ENCODE measurements around the gene SLC25A10.
A peak's percentile ranks its signal among the peaks of the same experiment; 100 is the strongest.

- TF ChIP-seq POLR2A (IDR thresholded peaks at IDR 0.05), result no peak
- TF ChIP-seq, protein P1, sequence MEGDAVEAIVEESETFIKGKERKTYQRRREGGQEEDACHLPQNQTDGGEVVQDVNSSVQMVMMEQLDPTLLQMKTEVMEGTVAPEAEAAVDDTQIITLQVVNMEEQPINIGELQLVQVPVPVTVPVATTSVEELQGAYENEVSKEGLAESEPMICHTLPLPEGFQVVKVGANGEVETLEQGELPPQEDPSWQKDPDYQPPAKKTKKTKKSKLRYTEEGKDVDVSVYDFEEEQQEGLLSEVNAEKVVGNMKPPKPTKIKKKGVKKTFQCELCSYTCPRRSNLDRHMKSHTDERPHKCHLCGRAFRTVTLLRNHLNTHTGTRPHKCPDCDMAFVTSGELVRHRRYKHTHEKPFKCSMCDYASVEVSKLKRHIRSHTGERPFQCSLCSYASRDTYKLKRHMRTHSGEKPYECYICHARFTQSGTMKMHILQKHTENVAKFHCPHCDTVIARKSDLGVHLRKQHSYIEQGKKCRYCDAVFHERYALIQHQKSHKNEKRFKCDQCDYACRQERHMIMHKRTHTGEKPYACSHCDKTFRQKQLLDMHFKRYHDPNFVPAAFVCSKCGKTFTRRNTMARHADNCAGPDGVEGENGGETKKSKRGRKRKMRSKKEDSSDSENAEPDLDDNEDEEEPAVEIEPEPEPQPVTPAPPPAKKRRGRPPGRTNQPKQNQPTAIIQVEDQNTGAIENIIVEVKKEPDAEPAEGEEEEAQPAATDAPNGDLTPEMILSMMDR (IDR thresholded peaks at IDR 0.05), result peak in 2 of 6 experiments; percentile 21 to 31
Observed at GRCh38 chr17:81722184-81723120, 10.4 kb downstream of the SLC25A10 start.
